ENCODE results near the gene RNF225. TPM values are rescaled to one million over a fixed set of nuclear protein-coding genes. Genes with fewer than 3 reads are reported as not detected.

RNF225 gene
- total and polyA plus RNA-seq, 12 donors, result not detected

DNA sequence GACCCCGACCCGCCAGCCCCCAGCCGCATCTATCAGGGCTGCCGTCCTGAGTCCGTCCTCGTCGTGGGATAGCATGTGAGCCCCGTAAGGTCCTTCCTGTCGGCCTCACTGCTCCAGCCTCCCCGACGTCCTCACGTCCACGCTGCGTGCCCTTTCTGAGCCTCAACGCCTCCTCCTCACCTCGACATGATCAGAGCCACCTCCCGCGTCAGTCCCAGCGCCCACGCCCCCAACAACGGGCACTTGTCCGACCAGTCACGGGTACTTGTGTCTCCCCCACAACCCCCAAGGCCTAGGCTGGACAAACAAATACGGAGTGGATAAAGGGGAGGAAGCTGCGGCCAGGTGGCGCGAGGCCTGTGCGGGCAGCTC, 33.6 kb upstream of the RNF225 start:
- H3K27ac ChIP-seq, result peak overlapping the region; percentile 64 to 92 (median 78)
- DNase-seq, result peak; percentile 43 to 80 (median 57)
- H3K27me3 ChIP-seq, result peaks cover 5% of the 10 kb centered on the region
- no peaks in the 10 kb centered on the region for H3K9me3 ChIP-seq (replicated peaks in 1 of 3)
- H3K4me1 ChIP-seq (replicated peaks in 1 of 2), result peaks cover 4 to 10% of the 10 kb centered on the region in 2 donors
- intact Hi-C loops (cut with DNase I), result no loop called here
- no peak for TF ChIP-seq POLR2A (IDR thresholded peaks at IDR 0.05)
- TF ChIP-seq CTCF (IDR thresholded peaks at IDR 0.05), result peak in 1 of 6 experiments; percentile 1
- 2 to 6% (median 4%) methylated on average over 19 to 28 of the region's 28 CpGs for WGBS, 4 donors
- peak overlapping the region; percentile 39 to 68 (median 45) for H3K4me3 ChIP-seq
- H3K36me3 ChIP-seq (replicated peaks in 1 of 2), result no peaks in the 10 kb centered on the region

DNA sequence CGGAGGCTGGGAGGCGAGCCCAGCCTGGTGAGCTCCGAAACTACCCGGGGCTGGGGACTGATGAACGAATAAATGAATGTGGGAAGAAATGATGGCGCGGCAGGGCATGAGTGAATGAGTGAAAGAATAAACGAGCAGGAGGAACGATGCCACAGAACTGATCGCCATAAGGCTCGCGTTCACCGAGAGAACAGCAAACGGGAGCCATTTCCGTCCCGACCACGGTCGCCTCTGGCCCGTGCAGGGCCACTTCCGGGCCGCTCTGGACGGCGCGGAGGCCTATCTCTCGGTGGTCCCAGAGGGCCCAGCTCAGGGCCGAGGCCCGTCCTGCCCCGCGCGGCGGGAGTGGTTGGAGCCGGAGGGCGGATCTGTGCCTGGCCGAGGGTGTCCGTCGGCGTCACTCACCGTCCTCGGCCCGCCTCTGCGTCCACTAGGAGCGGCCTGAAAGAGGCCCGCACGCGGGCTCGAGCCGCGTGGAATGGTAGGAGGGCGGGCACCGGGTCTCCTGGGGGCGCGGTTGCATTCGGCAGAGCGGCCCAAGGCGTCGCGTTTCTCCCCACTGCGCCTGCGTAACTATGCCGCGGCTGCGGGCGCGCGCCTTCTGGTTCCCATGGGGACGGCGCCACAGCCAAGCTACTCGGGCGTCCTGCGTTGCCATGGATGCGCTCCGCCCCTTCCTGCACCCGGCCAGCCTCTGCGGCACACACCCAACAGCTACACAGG, 33.0 kb upstream of the RNF225 start, which contains the start of gene ZNF497:
TSS of gene ZNF497 (minus strand) at position 480 of the 723 bp plus-strand sequence. CDS start 5,116 bp downstream, outside the sequence.
- Histone ChIP-seq H3K4me1 (replicated peaks in 1 of 2) (peaks cover 4 to 7% of the 10 kb centered on the region in 2 donors), H3K36me3 (replicated peaks in 1 of 2) (no peaks in the 10 kb centered on the region), H3K9me3 (replicated peaks in 1 of 3) (no peaks in the 10 kb centered on the region), H3K27ac (peak within 1 kb of the TSS; percentile 64 to 92 (median 78)), H3K4me3 (peak within 1 kb of the TSS; percentile 39 to 68 (median 45)), H3K27me3 (no peaks in the 10 kb centered on the region)
- 0 to 1% (median 0%) methylated on average over 16 to 74 of the region's 74 CpGs for WGBS, 4 donors
- peak; percentile 96 to 98 (median 97) for DNase-seq
- TF ChIP-seq POLR2A (IDR thresholded peaks at IDR 0.05) (peak in 1 of 2 donors; percentile 66), CTCF (IDR thresholded peaks at IDR 0.05) (peak in 3 of 6 experiments; percentile 10 to 19 (median 19))
- intact Hi-C loops (cut with DNase I), result no loop called here

- no peak for DNase-seq
- peaks cover 4 to 7% of the 10 kb centered on the region in 2 donors for H3K4me1 ChIP-seq (replicated peaks in 1 of 2)
- intact Hi-C loops (cut with DNase I), result no loop called here
These were observed 31.3 kb upstream of the RNF225 start for GRCh38 chr19:58364146-58364545.

More at GRCh38 chr19:58364146-58364545, 31.3 kb upstream of the RNF225 start:
- no peak overlapping the region for H3K4me3 ChIP-seq
- no peaks in the 10 kb centered on the region for H3K27me3 ChIP-seq
- no peaks in the 10 kb centered on the region for H3K36me3 ChIP-seq (replicated peaks in 1 of 2)
- H3K9me3 ChIP-seq (replicated peaks in 1 of 3), result no peaks in the 10 kb centered on the region
- no peak for TF ChIP-seq CTCF (IDR thresholded peaks at IDR 0.05)
- TF ChIP-seq POLR2A (IDR thresholded peaks at IDR 0.05), result no peak
- WGBS, 4 donors, result 67 to 84% (median 76%) methylated on average over 5 of the region's 5 CpGs
- no peak overlapping the region for H3K27ac ChIP-seq
